ENCODE data around the gene NAPB.

GRCh38 chr20:23371496-23371895, 49.8 kb downstream of the NAPB start:
- TF ChIP-seq CTCF (IDR thresholded peaks at IDR 0.05) (no peak), ZFX (IDR thresholded peaks at IDR 0.05; ENCODE audit: borderline replicate concordance) (no peak)

Measured in 22Rv1 (cell line).